Measurements from ENCODE around the gene GNPDA1.

Gene GNPDA1

GRCh38 chr5:141989720-141990119 is 23.1 kb downstream of the GNPDA1 start:
- FAIRE-seq: no peak

- no peak for FAIRE-seq
Measured at GRCh38 chr5:141986072-141986471, 26.8 kb downstream of the GNPDA1 start.

GRCh38 chr5:141982626-141983025 is 30.2 kb downstream of the GNPDA1 start:
- FAIRE-seq: no peak

GRCh38 chr5:141978389-141978788 is 34.4 kb downstream of the GNPDA1 start:
- no peak for FAIRE-seq

GRCh38 chr5:141976176-141976575 is 36.7 kb downstream of the GNPDA1 start:
- no peak for FAIRE-seq

GRCh38 chr5:141973871-141974595 is 38.8 kb downstream of the GNPDA1 start:
- FAIRE-seq: no peak

- peak; percentile 21 for FAIRE-seq
Measured at GRCh38 chr5:141969783-141970771, 42.8 kb downstream of the GNPDA1 start.

GRCh38 chr5:141968914-141969608 is 43.8 kb downstream of the GNPDA1 start, which contains the start of gene RNF14:
Gene RNF14, plus strand, starts transcription at chr5:141969105. Its CDS starts 4,484 bp downstream, at chr5:141973589.
- no peak for FAIRE-seq

GRCh38 chr5:141966963-141967333 is 45.9 kb downstream of the GNPDA1 start:
- no peak for FAIRE-seq

GRCh38 chr5:141966275-141966962 is 46.4 kb downstream of the GNPDA1 start:
- FAIRE-seq: no peak

- no peak for FAIRE-seq
Measured at GRCh38 chr5:141965071-141965470, 47.8 kb downstream of the GNPDA1 start.

- no peak for FAIRE-seq
Measured at GRCh38 chr5:141963701-141964100, 49.1 kb downstream of the GNPDA1 start.

- FAIRE-seq: no peak
Measured at GRCh38 chr5:141961466-141961865, 51.4 kb downstream of the GNPDA1 start.

- FAIRE-seq: peak; percentile 41
Measured at GRCh38 chr5:141960449-141961323, 52.1 kb downstream of the GNPDA1 start.

- no peak for FAIRE-seq
Measured at GRCh38 chr5:141960018-141960417, 52.8 kb downstream of the GNPDA1 start.

GRCh38 chr5:141958546-141959172 is 54.2 kb downstream of the GNPDA1 start:
- no peak for FAIRE-seq

- FAIRE-seq: no peak
Measured at GRCh38 chr5:141958113-141958512, 54.7 kb downstream of the GNPDA1 start, which contains the start of gene PCDH12. Gene PCDH12, minus strand, starts transcription at chr5:141958202. Its CDS starts 351 bp downstream, at chr5:141957851.

GRCh38 chr5:141957367-141957996 is 55.3 kb downstream of the GNPDA1 start:
- no peak for FAIRE-seq

- no peak for FAIRE-seq
Measured at GRCh38 chr5:141954194-141954593, 58.6 kb downstream of the GNPDA1 start.

- no peak for FAIRE-seq
Measured at GRCh38 chr5:141952020-141952419, 60.8 kb downstream of the GNPDA1 start.
